A549 treated with AZD9567 at 1 μM for 4 hours (cell line): ENCODE measurements around the gene IL4I1. TPM values are rescaled to one million over a fixed set of nuclear protein-coding genes. Genes with fewer than 3 reads are reported as not detected.

Experiments used
- total RNA-seq: library from RNA; stranded (reverse); fragments of 200-300 nt; extraction: Qiagen RNA extraction; gene quantifications from 5 replicates; pipeline ENCODE4 v1.2.3, GENCODE V29; 2022; ENCODE audit not compliant: insufficient read depth

IL4I1 gene
- 0.56 to 0.75 TPM (median 0.58 TPM) in 4 of 5 replicates, not detected in the other for total RNA-seq

GRCh38 chr19:49896863-49897621 lies at the start of gene IL4I1:
Gene IL4I1, minus strand, starts transcription at chr19:49896887. Its CDS starts 727 bp downstream, at chr19:49896160.

GRCh38 chr19:49929121-49929610 lies 32.5 kb upstream of the IL4I1 start, which contains the start of the genes ATF5 and NUP62:
Gene ATF5, plus strand, starts transcription at chr19:49929205. Its CDS starts 1,646 bp downstream, at chr19:49930851.
Gene NUP62, minus strand, starts transcription at chr19:49929504. Its CDS starts 19,697 bp downstream, at chr19:49909807.

GRCh38 chr19:49877020-49877878 lies 19.4 kb downstream of the IL4I1 start, which contains the start of the genes AKT1S1 and TBC1D17:
Gene AKT1S1, minus strand, starts transcription at chr19:49877355. Its CDS starts 4,060 bp downstream, at chr19:49873295.
Gene TBC1D17, plus strand, starts transcription at chr19:49877702. Its CDS starts 22 bp downstream, at chr19:49877724.

GRCh38 chr19:49866933-49867782 lies 29.5 kb downstream of the IL4I1 start, which contains the start of gene PNKP:
Gene PNKP, minus strand, starts transcription at chr19:49867576. Its CDS starts 372 bp downstream, at chr19:49867204.

GRCh38 chr19:49850487-49851342 lies 46.0 kb downstream of the IL4I1 start, which contains the start of gene PTOV1:
Gene PTOV1, plus strand, starts transcription at chr19:49851159.

Other genes starting within 250 kb of the IL4I1 start
- gene IRF3, start 231.0 kb downstream of the IL4I1 start, total RNA-seq = 92.2 to 110 TPM (median 99.0 TPM) in 5 replicates
- gene BCL2L12, start 231.0 kb downstream of the IL4I1 start, total RNA-seq = 71.8 to 79.2 TPM (median 75.2 TPM) in 5 replicates
- 414 to 496 TPM (median 439 TPM) in 5 replicates for gene PRMT1, start 219.6 kb downstream of the IL4I1 start, total RNA-seq
- gene ADM5, start 207.3 kb downstream of the IL4I1 start, total RNA-seq = 3.6 to 6.2 TPM (median 5.7 TPM) in 5 replicates
- 5.0 to 13.7 TPM (median 11.4 TPM) in 5 replicates for gene CPT1C, start 205.8 kb downstream of the IL4I1 start, total RNA-seq
- not detected in 5 replicates for gene TSKS, start 133.6 kb downstream of the IL4I1 start, total RNA-seq
- gene AP2A1, start 129.9 kb downstream of the IL4I1 start, total RNA-seq = 55.3 to 61.9 TPM (median 56.1 TPM) in 5 replicates
- 12.6 to 14.5 TPM (median 13.6 TPM) in 5 replicates for gene FUZ, start 83.6 kb downstream of the IL4I1 start, total RNA-seq
- 57.3 to 69.4 TPM (median 66.8 TPM) in 5 replicates for gene MED25, start 78.6 kb downstream of the IL4I1 start, total RNA-seq
- gene PTOV1, start 45.7 kb downstream of the IL4I1 start, total RNA-seq = 114 to 153 TPM (median 145 TPM) in 5 replicates
- gene PNKP, start 29.3 kb downstream of the IL4I1 start, total RNA-seq = 17.3 to 59.3 TPM (median 55.7 TPM) in 5 replicates
- 70.4 to 112 TPM (median 102 TPM) in 5 replicates for gene AKT1S1, start 19.5 kb downstream of the IL4I1 start, total RNA-seq
- 15.2 to 22.6 TPM (median 21.4 TPM) in 5 replicates for gene TBC1D17, start 19.2 kb downstream of the IL4I1 start, total RNA-seq
- 54.7 to 64.6 TPM (median 58.0 TPM) in 5 replicates for gene ATF5, start 32.3 kb upstream of the IL4I1 start, total RNA-seq
- gene NUP62, start 32.6 kb upstream of the IL4I1 start, total RNA-seq = 66.9 to 86.4 TPM (median 81.1 TPM) in 5 replicates
- gene SIGLEC11, start 64.3 kb upstream of the IL4I1 start, total RNA-seq = 0.03 TPM in 1 of 5 replicates, not detected in the others
- 40.2 to 47.6 TPM (median 43.1 TPM) in 5 replicates for gene VRK3, start 128.5 kb upstream of the IL4I1 start, total RNA-seq
- gene ZNF473, start 129.1 kb upstream of the IL4I1 start, total RNA-seq = 7.4 to 10.0 TPM (median 9.7 TPM) in 5 replicates